Astrocyte (in vitro differentiated cells and primary cell): ENCODE measurements around the gene PI4KB. TPM values are rescaled to one million over a fixed set of nuclear protein-coding genes. Genes with fewer than 3 reads are reported as not detected.

Source experiments
- DNase-seq: peaks from one replicate; pipeline ENCODE4 v3.0.0-alpha.2; 2010; ENCODE audit warnings: low read depth
- FAIRE-seq: peaks from 2 replicates; lab custom pipeline; 2011; peaks lifted over from hg19 to GRCh38; lab: Jason Lieb, UNC
- H2AFZ ChIP-seq: 2 replicates; pipeline ENCODE4 v1.6.0; 2012; ENCODE audit warnings: low read depth, low read length, inconsistent platforms
- H3K27ac ChIP-seq: 2 replicates; pipeline ENCODE4 v1.5.1; 2011; ENCODE audit warnings: low read depth, low read length, inconsistent platforms
- H3K27me3 ChIP-seq: 2 replicates; pipeline ENCODE4 v1.6.0; 2011; ENCODE audit warnings: low read length, inconsistent platforms; ENCODE audit not compliant: insufficient read depth
- H3K36me3 ChIP-seq: 2 replicates; pipeline ENCODE4 v1.5.1; 2011; ENCODE audit warnings: low read length, inconsistent platforms; ENCODE audit not compliant: insufficient read depth
- H3K4me1 ChIP-seq: 2 replicates; pipeline ENCODE4 v1.5.1; 2011; ENCODE audit warnings: low read length, inconsistent platforms; ENCODE audit not compliant: insufficient read depth
- H3K4me2 ChIP-seq: 2 replicates; pipeline ENCODE4 v1.6.0; 2012; ENCODE audit warnings: low read length, inconsistent platforms
- H3K4me3 ChIP-seq: 2 replicates; pipeline ENCODE4 v1.5.1; 2011; ENCODE audit warnings: low read depth, mild to moderate bottlenecking, low read length, inconsistent platforms; ENCODE audit not compliant: insufficient read depth
- H3K79me2 ChIP-seq: 2 replicates; pipeline ENCODE4 v1.6.0; 2012; ENCODE audit warnings: mild to moderate bottlenecking, low read length, inconsistent platforms; ENCODE audit not compliant: insufficient read depth
- H3K9ac ChIP-seq: 2 replicates; pipeline ENCODE4 v1.6.0; 2012; ENCODE audit warnings: mild to moderate bottlenecking, low read length, inconsistent platforms
- H3K9me3 ChIP-seq: 2 replicates; pipeline ENCODE4 v1.5.1; 2012; ENCODE audit warnings: low read depth, mild to moderate bottlenecking, low read length, inconsistent platforms; ENCODE audit not compliant: insufficient read depth
- H4K20me1 ChIP-seq: 2 replicates; pipeline ENCODE4 v1.6.0; 2012; ENCODE audit warnings: low read length, inconsistent platforms; ENCODE audit not compliant: insufficient read depth
- H3K27ac Mint-ChIP-seq: one replicate; pipeline ENCODE4 v1.8.0; 2021; ENCODE audit warnings: mild to moderate bottlenecking, mixed read lengths; ENCODE audit not compliant: unreplicated experiment
- H3K27me3 Mint-ChIP-seq: one replicate; pipeline ENCODE4 v1.8.0; 2021; ENCODE audit warnings: low read depth, mixed read lengths; ENCODE audit not compliant: unreplicated experiment
- H3K36me3 Mint-ChIP-seq: one replicate; pipeline ENCODE4 v1.8.0; 2021; ENCODE audit warnings: low read depth, mixed read lengths; ENCODE audit not compliant: unreplicated experiment
- H3K4me1 Mint-ChIP-seq: one replicate; pipeline ENCODE4 v1.8.0; 2021; ENCODE audit warnings: low read depth, mixed read lengths; ENCODE audit not compliant: unreplicated experiment
- H3K4me3 Mint-ChIP-seq: one replicate; pipeline ENCODE4 v1.8.0; 2021; ENCODE audit warnings: mild to moderate bottlenecking, moderate library complexity, mixed read lengths; ENCODE audit not compliant: unreplicated experiment
- H3K9me3 Mint-ChIP-seq: one replicate; pipeline ENCODE4 v1.8.0; 2021; ENCODE audit warnings: mild to moderate bottlenecking, mixed read lengths; ENCODE audit not compliant: unreplicated experiment
- EZH2 ChIP-seq: IDR thresholded peaks from 2 replicates; pipeline ENCODE4 v1.6.1; 2012; ENCODE audit warnings: mild to moderate bottlenecking, low read length, inconsistent platforms; ENCODE audit not compliant: insufficient read depth
- total RNA-seq: library from RNA; stranded (reverse); gene quantifications from 2 replicates; pipeline ENCODE4 v1.2.1, GENCODE V29; 2021
- TF ChIP-seq, protein P1 (sequence below): IDR thresholded peaks from 2 replicates; pipeline ENCODE4 v1.5.1; 2011; ENCODE audit warnings: low read depth, mild to moderate bottlenecking, inconsistent platforms, low read length, moderate library complexity; ENCODE audit not compliant: insufficient read depth

The PI4KB gene
- total RNA-seq, 1 donor from 2014 or later = 67.8 TPM

DNA sequence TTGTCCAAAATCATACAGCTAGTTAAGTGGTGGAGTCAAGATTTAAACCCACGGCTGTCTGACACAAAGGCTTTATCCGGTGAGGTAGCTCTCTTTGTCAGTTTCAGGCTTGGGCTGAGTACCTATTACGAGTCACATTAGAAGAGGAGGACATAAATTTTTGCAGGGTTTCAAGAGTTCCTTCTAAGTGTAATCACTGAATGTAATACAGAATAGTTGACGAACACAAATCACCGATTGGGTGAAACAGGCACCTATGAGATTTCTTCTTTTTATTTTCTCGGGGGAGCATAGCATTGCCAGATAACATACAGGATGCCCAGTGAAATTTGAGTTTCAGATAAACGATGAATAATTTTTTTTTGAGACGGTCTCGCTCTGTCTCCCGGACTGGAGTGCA lies 71.8 kb downstream of the PI4KB start:
- TF ChIP-seq, protein P1, sequence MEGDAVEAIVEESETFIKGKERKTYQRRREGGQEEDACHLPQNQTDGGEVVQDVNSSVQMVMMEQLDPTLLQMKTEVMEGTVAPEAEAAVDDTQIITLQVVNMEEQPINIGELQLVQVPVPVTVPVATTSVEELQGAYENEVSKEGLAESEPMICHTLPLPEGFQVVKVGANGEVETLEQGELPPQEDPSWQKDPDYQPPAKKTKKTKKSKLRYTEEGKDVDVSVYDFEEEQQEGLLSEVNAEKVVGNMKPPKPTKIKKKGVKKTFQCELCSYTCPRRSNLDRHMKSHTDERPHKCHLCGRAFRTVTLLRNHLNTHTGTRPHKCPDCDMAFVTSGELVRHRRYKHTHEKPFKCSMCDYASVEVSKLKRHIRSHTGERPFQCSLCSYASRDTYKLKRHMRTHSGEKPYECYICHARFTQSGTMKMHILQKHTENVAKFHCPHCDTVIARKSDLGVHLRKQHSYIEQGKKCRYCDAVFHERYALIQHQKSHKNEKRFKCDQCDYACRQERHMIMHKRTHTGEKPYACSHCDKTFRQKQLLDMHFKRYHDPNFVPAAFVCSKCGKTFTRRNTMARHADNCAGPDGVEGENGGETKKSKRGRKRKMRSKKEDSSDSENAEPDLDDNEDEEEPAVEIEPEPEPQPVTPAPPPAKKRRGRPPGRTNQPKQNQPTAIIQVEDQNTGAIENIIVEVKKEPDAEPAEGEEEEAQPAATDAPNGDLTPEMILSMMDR = no peak
- TF ChIP-seq EZH2 = no peak
- H3K4me3 ChIP-seq = peak overlapping the region; percentile 91
- Mint-ChIP-seq H3K4me3 (peak overlapping the region; percentile 88), H3K9me3 (no peaks in the 10 kb centered on the region), H3K27ac (peak overlapping the region; percentile 67), H3K4me1 (peaks cover 16% of the 10 kb centered on the region), H3K27me3 (no peaks in the 10 kb centered on the region), H3K36me3 (peaks cover 4% of the 10 kb centered on the region)
- peaks cover 45% of the 10 kb centered on the region for H4K20me1 ChIP-seq
- DNase-seq (peak; percentile 5), FAIRE-seq (no peak)
- no peak overlapping the region for H2AFZ ChIP-seq
- peak overlapping the region; percentile 96 for H3K9ac ChIP-seq
- H3K9me3 ChIP-seq = no peaks in the 10 kb centered on the region
- peak overlapping the region; percentile 97 for H3K4me2 ChIP-seq
- H3K27ac ChIP-seq = peak overlapping the region; percentile 90
- H3K4me1 ChIP-seq = peaks cover 7% of the 10 kb centered on the region
- peaks cover 60% of the 10 kb centered on the region for H3K79me2 ChIP-seq
- H3K36me3 ChIP-seq = peaks cover 3% of the 10 kb centered on the region
- no peaks in the 10 kb centered on the region for H3K27me3 ChIP-seq

DNA sequence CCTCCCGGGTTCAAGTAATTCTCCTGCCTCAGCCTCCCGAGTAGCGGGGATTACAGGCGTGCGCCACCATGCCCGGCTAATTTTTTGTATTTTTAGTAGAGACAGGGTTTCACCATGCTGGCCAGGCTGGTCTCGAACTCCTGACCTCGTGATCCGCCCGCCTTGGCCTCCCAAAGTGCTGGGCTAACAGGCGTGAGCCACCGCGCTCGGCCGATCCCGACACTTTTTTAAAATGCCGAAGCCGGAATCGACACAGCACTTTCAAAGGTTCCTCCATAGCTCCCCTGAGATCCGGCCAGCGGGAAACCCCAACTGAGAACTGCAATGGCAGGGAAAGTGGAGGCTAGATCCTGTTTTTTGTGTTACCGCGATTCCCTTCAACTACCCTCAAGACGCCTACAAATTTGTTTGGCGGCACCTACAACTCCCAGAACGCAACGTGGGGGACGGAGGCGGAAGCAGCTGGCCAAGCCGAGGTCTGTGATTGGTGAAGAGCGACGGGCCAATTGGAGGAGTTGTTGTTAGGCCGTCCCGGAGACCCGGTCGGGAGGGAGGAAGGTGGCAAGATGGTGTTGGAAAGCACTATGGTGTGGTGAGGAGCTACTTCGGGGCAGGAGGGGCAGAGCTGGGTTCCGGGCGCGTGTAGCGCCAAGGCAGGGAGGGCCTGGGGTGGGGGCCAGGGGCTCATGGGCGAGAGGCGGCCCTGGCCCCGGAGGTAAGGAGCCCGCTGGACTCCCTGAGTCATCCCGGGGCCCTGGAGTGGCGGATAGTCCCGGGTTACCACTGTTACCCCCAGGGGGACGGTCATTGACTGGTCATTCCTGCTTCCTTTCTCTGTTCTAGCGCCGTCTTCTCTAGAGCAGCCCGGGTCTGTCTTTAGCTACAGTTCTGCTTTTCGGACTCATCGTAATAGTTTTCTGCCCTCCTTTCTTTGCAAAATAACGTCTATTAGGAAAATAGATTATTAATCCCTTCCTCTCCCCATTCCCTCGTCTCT lies 72.7 kb downstream of the PI4KB start, which contains the start of gene PSMD4:
Gene PSMD4, plus strand, starts transcription at position 518 of the 997 bp plus-strand sequence. Its CDS starts 49 bp downstream, at position 567.
- H2AFZ ChIP-seq = peak within 1 kb of the TSS; percentile 81
- DNase-seq (peak; percentile 92), FAIRE-seq (no peak)

More for the DNA sequence above, 72.7 kb downstream of the PI4KB start, which contains the start of gene PSMD4:
- H3K36me3 ChIP-seq = peaks cover 10% of the 10 kb centered on the region
- H4K20me1 ChIP-seq = peaks cover 36% of the 10 kb centered on the region
- Mint-ChIP-seq H3K27me3 (no peaks in the 10 kb centered on the region), H3K27ac (peak within 1 kb of the TSS; percentile 67), H3K9me3 (no peaks in the 10 kb centered on the region), H3K36me3 (peaks cover 2% of the 10 kb centered on the region), H3K4me3 (peak within 1 kb of the TSS; percentile 88), H3K4me1 (peaks cover 16% of the 10 kb centered on the region)
- peak within 1 kb of the TSS; percentile 91 for H3K4me3 ChIP-seq
- H3K27me3 ChIP-seq = no peaks in the 10 kb centered on the region
- peaks cover 7% of the 10 kb centered on the region for H3K4me1 ChIP-seq
- H3K9ac ChIP-seq = peak within 1 kb of the TSS; percentile 96
- peaks cover 51% of the 10 kb centered on the region for H3K79me2 ChIP-seq
- H3K27ac ChIP-seq = peak within 1 kb of the TSS; percentile 90
- TF ChIP-seq, protein P1 = no peak
- no peak for TF ChIP-seq EZH2
- H3K4me2 ChIP-seq = peak within 1 kb of the TSS; percentile 97
- no peaks in the 10 kb centered on the region for H3K9me3 ChIP-seq
